Psoas muscle (tissue), 8 donors: ENCODE data around the gene COPG2. TPM values are rescaled to one million over a fixed set of nuclear protein-coding genes. Genes with fewer than 3 reads are reported as not detected.

ENCODE experiments used
- ATAC-seq, 4 donors: fragments of 200-7000 bp; cut with Tn5 transposase; one replicate each; pipeline ENCODE4 v1.9.1; 2020; ENCODE audit warnings: moderate library complexity in 3 of 4, mild to moderate bottlenecking in 2 of 4
- DNase-seq, 2 donors: peaks; one replicate each; pipeline ENCODE4 v3.0.0-alpha.2; 2020
- H3K27ac ChIP-seq: fragments of 200-600 bp; one replicate; pipeline ENCODE4 v1.8.0; 2022
- H3K27me3 ChIP-seq, 3 donors: fragments of 200-600 bp in 1 of 3; one replicate each; pipeline versions ENCODE4 v1.6.1 to v1.8.0; 2013 to 2022; ENCODE audit warnings: low read length in 2 of 3, mild to moderate bottlenecking in 2 of 3, moderate library complexity in 1 of 3; ENCODE audit not compliant: insufficient read depth in 3 of 3
- H3K36me3 ChIP-seq, 2 donors: fragments of 200-600 bp in 1 of 2; one replicate each; pipeline versions ENCODE4 v1.6.1 to v1.8.0; 2013 to 2022; ENCODE audit warnings: low read depth in 1 of 2, mild to moderate bottlenecking in 1 of 2, moderate library complexity in 1 of 2; ENCODE audit not compliant: insufficient read depth in 1 of 2
- H3K4me1 ChIP-seq: fragments of 200-600 bp; one replicate; pipeline ENCODE4 v1.8.0; 2022
- H3K4me3 ChIP-seq: fragments of 200-600 bp; one replicate; pipeline ENCODE4 v1.8.0; 2022; ENCODE audit warnings: mild to moderate bottlenecking
- H3K9me3 ChIP-seq: fragments of 200-600 bp; one replicate; pipeline ENCODE4 v1.8.0; 2022
- WGBS, 3 donors: extraction: QIAGEN DNeasy Blood & Tissue Kit; methylation state at CpG; one replicate each; pipeline versions ENCODE4 v1.1.6 to v1.1.7; 2013; 5-methylcytosine and 5-hydroxymethylcytosine counted together
- intact Hi-C, 2 donors: fragments of 100-400 bp; cut with DNase I; formaldehyde crosslinking; loops; one replicate each; pipeline versions ENCODE4 v1.11.0 to v1.14.2; 2022
- polyA plus RNA-seq, 3 donors: library from polyadenylated mRNA; stranded (reverse); fragments of 200-250 nt; gene quantifications; one replicate each; pipeline ENCODE4 v1.2.3, GENCODE V29; 2013
- total RNA-seq, 4 donors: library from RNA; stranded (reverse); fragmentation: NEBNext Ultra II Directional in 2 of 4; extraction: Animal tissue kit (Norgen Biotek cat#: 25700) in 2 of 4; gene quantifications; one replicate each; pipeline versions ENCODE4 v1.2.1 to v1.2.4, GENCODE V29; 2021 to 2023
- TF ChIP-seq, protein P1 (sequence below): fragments of 200-600 bp; IDR thresholded peaks from one replicate; pipeline ENCODE4 v1.8.0; 2022; ENCODE audit warnings: antibody characterized with exemption
- donor health status: healthy with polysubstance abuse.
- donor health status: DM: no; HTN: no; CAD: no; lungs with moderate emphysema.
- donor health status: Bipolar disorder and iron deficiency.
- donor health status: healthy.
- donor health status: DM: yes; HTN: yes; CAD: no.
- donor health status: DM: no; HTN: no; CAD: no.
- donor health status: DM: no; HTN: no; CAD: no.
- donor health status: DM: yes; HTN: yes; CAD: no.

COPG2 gene
- total and polyA plus RNA-seq, 7 donors = 9.6 to 21.5 (median 13.2) TPM

DNA sequence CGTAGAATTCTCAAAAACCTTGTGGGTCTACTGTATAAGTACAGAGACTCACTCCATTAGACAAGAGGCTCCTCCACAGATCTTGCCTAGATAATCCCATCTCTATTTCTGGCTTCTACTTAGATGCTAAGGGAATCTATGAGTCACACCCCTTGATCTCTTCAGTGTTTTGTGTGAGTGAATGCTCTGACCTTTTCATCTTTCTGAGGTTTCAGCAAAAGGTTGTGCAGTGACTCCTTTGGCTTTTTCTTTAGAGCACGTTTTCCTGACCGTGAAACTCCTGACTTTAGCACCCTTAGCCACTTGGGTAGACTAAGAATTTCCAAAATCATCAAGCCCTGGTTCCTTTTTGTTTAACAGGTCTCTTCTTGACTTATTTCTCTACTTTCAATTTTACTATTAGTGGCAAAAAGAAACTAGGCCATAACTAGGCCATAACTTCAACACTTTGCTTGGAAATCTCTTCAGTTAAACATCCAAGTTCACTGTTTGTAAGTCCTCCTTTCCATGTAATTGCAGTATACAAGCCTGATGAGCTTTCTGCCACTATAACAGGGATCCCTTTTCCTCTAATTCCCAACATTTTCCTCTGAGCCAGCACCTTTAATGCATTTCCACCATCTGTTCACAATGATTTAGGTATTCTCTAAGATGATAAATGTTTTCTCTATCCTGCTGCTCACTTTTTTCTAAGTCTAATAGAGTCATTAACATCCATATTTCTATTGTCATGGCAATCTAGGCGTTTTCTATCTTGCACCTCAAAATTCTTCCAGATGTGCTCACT lies 19.4 kb downstream of the COPG2 start:
- no peak overlapping the region for H3K27ac ChIP-seq
- ATAC-seq = peak in 2 of 4 donors; percentile 32 to 59
- TF ChIP-seq, protein P1, sequence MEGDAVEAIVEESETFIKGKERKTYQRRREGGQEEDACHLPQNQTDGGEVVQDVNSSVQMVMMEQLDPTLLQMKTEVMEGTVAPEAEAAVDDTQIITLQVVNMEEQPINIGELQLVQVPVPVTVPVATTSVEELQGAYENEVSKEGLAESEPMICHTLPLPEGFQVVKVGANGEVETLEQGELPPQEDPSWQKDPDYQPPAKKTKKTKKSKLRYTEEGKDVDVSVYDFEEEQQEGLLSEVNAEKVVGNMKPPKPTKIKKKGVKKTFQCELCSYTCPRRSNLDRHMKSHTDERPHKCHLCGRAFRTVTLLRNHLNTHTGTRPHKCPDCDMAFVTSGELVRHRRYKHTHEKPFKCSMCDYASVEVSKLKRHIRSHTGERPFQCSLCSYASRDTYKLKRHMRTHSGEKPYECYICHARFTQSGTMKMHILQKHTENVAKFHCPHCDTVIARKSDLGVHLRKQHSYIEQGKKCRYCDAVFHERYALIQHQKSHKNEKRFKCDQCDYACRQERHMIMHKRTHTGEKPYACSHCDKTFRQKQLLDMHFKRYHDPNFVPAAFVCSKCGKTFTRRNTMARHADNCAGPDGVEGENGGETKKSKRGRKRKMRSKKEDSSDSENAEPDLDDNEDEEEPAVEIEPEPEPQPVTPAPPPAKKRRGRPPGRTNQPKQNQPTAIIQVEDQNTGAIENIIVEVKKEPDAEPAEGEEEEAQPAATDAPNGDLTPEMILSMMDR = no peak
- no peak for DNase-seq
- WGBS, 3 donors = 90 to 93% (median 92%) methylated on average over 4 of the region's 4 CpGs
- H3K36me3 ChIP-seq = peaks cover 0 to 18% of the 10 kb centered on the region in 2 donors
- no peaks in the 10 kb centered on the region for H3K4me1 ChIP-seq
- no peaks in the 10 kb centered on the region for H3K27me3 ChIP-seq
- no peaks in the 10 kb centered on the region for H3K9me3 ChIP-seq
- intact Hi-C loops = no loop called here
- H3K4me3 ChIP-seq = no peak overlapping the region

DNA sequence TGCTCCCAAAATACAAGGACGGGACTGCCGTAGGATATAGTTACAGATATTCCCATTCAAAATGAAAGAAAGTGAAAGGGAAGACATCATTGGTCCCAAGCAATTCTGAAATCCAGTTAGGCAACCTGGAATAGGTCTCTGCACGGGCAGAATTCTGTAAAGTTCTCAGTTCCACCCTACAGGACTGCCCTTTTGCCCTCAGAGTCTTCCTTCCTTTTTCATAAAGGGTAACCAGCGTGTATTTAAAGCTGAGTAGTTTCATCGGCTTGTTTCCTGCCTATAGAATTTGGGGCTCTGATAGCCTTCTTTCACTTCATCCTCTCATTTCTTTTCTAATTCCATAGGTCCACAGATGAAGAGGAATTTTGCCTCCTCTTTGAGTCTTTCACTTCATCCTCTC lies 20.0 kb downstream of the COPG2 start:
- WGBS, 3 donors = 92 to 95% (median 94%) methylated on average over 5 of the region's 5 CpGs
- ATAC-seq (no peak), DNase-seq (no peak)
- Histone ChIP-seq H3K27me3 (no peaks in the 10 kb centered on the region), H3K4me3 (no peak overlapping the region), H3K4me1 (no peaks in the 10 kb centered on the region), H3K9me3 (no peaks in the 10 kb centered on the region), H3K27ac (no peak overlapping the region), H3K36me3 (peaks cover 0 to 18% of the 10 kb centered on the region in 2 donors)
- intact Hi-C loops = no loop called here
- TF ChIP-seq, protein P1 = no peak

DNA sequence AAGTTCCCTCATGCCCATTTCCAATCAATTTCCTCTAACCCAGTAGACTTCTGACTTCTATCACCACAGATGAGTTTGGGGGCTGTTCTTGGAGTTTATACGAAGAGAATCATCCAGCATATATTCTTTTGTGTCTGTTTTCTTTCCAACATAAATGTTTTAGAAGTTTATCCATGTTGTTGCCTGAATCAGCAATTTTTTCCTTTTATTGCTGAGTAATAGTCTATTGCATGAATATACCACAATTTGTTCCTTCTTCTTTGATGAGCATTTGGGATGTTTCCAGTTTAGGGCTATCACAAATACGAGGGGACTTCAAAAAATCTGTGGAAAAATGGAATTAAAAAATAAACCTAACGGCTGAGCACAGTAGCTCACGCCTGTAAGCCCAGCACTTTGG lies 26.2 kb downstream of the COPG2 start:
- no peak for DNase-seq
- intact Hi-C loops = no loop called here
- no peak for ATAC-seq

DNA sequence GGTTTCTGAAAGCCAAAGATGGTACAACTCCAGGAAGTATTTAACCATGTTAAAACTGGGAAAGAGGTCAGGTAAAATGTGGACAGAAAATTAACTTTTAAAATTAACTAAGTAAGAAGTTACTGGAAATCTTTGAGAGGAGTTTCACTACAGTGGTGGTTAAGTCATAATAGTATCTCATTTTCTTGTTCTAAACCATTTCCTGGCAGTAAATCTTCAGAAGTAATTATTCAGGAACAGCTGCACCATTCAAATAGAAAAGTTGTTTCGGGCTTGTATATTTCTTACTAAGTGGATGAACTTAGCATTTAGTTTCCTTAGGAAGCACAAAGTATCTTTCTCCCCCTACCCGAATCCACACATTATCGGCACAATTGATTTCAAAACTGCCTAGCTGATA lies 27.1 kb downstream of the COPG2 start:
- Histone ChIP-seq H3K36me3 (no peaks in the 10 kb centered on the region), H3K4me3 (no peak overlapping the region), H3K4me1 (no peaks in the 10 kb centered on the region), H3K27me3 (no peaks in the 10 kb centered on the region), H3K27ac (no peak overlapping the region), H3K9me3 (no peaks in the 10 kb centered on the region)
- DNase-seq (no peak), ATAC-seq (no peak)
- TF ChIP-seq, protein P1 = no peak
- intact Hi-C loops = no loop called here
- WGBS, 3 donors = 84 to 86% (median 84%) methylated on average over 3 of the region's 3 CpGs

More for the DNA sequence above, 26.2 kb downstream of the COPG2 start:
- no peaks in the 10 kb centered on the region for H3K9me3 ChIP-seq
- H3K36me3 ChIP-seq = no peaks in the 10 kb centered on the region
- no peaks in the 10 kb centered on the region for H3K4me1 ChIP-seq
- no peaks in the 10 kb centered on the region for H3K27me3 ChIP-seq
- WGBS, 3 donors = 85 to 86% (median 86%) methylated on average over 4 of the region's 4 CpGs
- H3K4me3 ChIP-seq = no peak overlapping the region
- no peak overlapping the region for H3K27ac ChIP-seq
- TF ChIP-seq, protein P1 = no peak

DNA sequence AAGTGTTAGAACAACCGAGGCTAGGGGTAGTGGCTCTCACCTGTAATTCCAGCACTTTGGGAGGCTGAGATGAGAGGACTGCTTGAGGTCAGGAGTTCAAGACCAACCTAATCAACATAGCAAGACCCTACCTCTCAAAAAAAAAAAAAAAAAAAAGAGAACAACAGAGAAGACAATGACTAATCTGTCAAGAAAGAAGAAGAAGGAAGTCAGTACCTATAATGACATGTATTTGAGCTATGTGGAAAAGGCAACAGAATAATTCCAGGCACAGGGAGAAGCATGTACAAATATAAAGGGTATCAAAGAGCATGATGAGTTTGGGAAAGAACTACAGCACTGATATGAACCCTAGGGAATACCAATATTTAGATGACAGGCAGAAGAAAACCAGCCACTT lies 27.5 kb downstream of the COPG2 start:
- Histone ChIP-seq H3K4me3 (no peak overlapping the region), H3K4me1 (no peaks in the 10 kb centered on the region), H3K27me3 (no peaks in the 10 kb centered on the region), H3K36me3 (no peaks in the 10 kb centered on the region), H3K9me3 (no peaks in the 10 kb centered on the region), H3K27ac (no peak overlapping the region)
- DNase-seq (no peak), ATAC-seq (no peak)
- 86 to 94% (median 86%) methylated on average over 1 of the region's 1 CpG for WGBS, 3 donors
- intact Hi-C loops = no loop called here
- TF ChIP-seq, protein P1 = no peak
